Lung (tissue), 12 donors: ENCODE results near the gene MYT1. TPM values are rescaled to one million over a fixed set of nuclear protein-coding genes. Genes with fewer than 3 reads are reported as not detected.

Experiments used
- ATAC-seq: fragments of 200-7000 bp; cut with Tn5 transposase; one replicate; pipeline ENCODE4 v1.9.1; 2020; ENCODE audit warnings: moderate number of reproducible peaks; ENCODE audit not compliant: insufficient read depth, low FRiP score
- DNase-seq, 3 donors: peaks; one replicate each; pipeline ENCODE4 v3.0.0-alpha.2; 2013 to 2017
- H3K27ac ChIP-seq, 2 donors: one replicate each; pipeline ENCODE4 v1.5.1; 2013; ENCODE audit warnings: mild to moderate bottlenecking in 2 of 2, moderate library complexity in 2 of 2, control low read depth in 1 of 2, inconsistent platforms in 1 of 2, low read depth in 1 of 2, low read length in 1 of 2
- H3K27me3 ChIP-seq, 3 donors: one replicate each; pipeline ENCODE4 v1.5.1; 2013; ENCODE audit warnings: low read length in 2 of 3; ENCODE audit not compliant: control insufficient read depth in 3 of 3, insufficient read depth in 3 of 3
- H3K36me3 ChIP-seq, 4 donors: one replicate each; pipeline ENCODE4 v1.5.1; 2013; ENCODE audit warnings: low read length in 4 of 4, mild to moderate bottlenecking in 1 of 4, moderate library complexity in 1 of 4; ENCODE audit not compliant: control insufficient read depth in 4 of 4, insufficient read depth in 4 of 4
- H3K4me1 ChIP-seq, 5 donors: one replicate each; pipeline ENCODE4 v1.5.1; 2013; ENCODE audit warnings: low read length in 5 of 5, mild to moderate bottlenecking in 2 of 5, moderate library complexity in 1 of 5; ENCODE audit not compliant: control insufficient read depth in 5 of 5, insufficient read depth in 5 of 5
- H3K4me3 ChIP-seq: one replicate; pipeline ENCODE4 v1.5.1; 2013; ENCODE audit warnings: mild to moderate bottlenecking, control low read depth, moderate library complexity
- H3K9ac ChIP-seq, 2 donors: one replicate each; pipeline ENCODE4 v1.5.1; 2013; ENCODE audit warnings: low read length in 2 of 2, control low read depth in 1 of 2; ENCODE audit not compliant: insufficient read depth in 1 of 2
- H3K9me3 ChIP-seq, 4 donors: one replicate each; pipeline ENCODE4 v1.5.1; 2013; ENCODE audit warnings: low read length in 3 of 4, mild to moderate bottlenecking in 1 of 4, moderate library complexity in 1 of 4; ENCODE audit not compliant: control insufficient read depth in 4 of 4, insufficient read depth in 3 of 4
- CTCF ChIP-seq: IDR thresholded peaks from 2 replicates; pipeline ENCODE4 v1.5.1; 2012; ENCODE audit warnings: mild to moderate bottlenecking; ENCODE audit errors: control extremely low read depth, extremely low read depth
- WGBS, 2 donors: extraction: QIAGEN DNeasy Blood & Tissue Kit; methylation state at CpG; one replicate each; pipeline ENCODE4 v1.1.7; 2013; 5-methylcytosine and 5-hydroxymethylcytosine counted together
- polyA plus RNA-seq, 2 donors: library from polyadenylated mRNA; stranded (reverse); fragments of 200-250 nt; gene quantifications; one replicate each; pipeline ENCODE4 v1.2.1, GENCODE V29; 2013
- total RNA-seq, 2 donors: library from RNA; depleted of rRNA in 1 of 2; stranded (reverse); fragments of >200 nt in 1 of 2; gene quantifications; one replicate each; pipeline ENCODE4 v1.2.1, GENCODE V29; 2014 to 2021
- donor health status: control.
- donor health status: control.
- donor health status: Bipolar disorder and iron deficiency.
- donor health status: healthy.
- donor health status: DM: yes; HTN: yes; CAD: no.

Gene MYT1
- total and polyA plus RNA-seq, 4 donors = 0.03 to 0.40 (median 0.10) TPM; not detected in 1

DNA sequence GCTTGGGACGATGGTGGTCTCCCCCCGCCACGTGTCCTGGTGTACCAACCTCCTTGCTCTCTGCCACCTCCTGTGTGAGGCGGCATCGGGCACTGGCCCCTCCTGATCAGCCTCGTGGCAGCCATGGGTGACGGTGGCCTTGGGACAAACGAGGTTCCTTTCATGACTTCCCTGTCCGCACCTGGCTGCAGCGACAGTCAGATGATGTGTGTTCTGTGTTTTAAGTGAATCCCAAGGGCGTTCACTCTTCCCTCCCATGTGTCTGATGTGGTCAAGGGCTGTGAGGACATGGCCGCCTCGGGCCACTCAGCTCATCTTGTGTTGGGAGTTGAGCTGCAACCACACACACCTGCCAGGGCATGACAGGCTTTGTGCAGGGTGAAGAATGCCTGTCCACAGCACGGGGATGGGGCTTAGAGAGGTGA, 60.9 kb downstream of the MYT1 start:
- TF ChIP-seq CTCF = no peak

DNA sequence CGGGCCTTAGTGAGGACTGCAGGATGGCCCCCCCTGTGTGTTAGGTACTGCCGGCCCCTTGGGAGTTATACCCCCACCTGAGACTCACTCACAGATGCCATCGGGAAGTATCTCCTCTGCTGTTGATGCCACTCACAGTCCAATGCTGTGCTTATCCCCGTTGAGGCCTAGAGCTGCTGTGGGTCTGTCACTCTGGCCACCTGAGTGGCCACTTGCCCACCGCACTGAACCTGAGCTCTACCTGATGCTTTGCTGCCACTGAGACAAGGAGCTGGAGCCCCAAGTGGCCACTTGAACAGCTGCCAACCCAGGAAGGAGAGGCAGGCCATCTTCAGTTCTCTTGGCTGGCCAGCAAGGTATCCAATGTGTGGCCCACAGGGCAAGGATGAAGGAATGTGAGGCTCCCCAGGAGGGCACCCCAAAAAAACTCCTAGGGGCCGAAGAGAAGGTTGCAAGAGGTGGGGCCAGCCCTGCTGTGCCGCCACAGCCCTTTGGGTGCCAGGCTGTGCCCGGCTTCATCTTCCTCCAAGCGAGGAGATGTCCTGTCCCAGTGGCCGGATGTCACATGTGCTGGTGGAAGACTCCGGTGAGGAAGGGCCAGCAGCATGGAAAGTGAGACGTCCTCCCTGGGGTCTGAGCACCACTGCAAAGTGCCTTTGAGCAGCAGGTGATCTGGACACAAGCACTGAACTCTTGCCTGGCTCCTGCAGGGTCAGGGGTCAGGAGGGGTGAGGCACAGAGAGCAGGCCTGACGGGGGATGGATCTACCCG, 61.8 kb downstream of the MYT1 start:
- no peak overlapping the region for H3K4me3 ChIP-seq
- H3K36me3 ChIP-seq = no peaks in the 10 kb centered on the region
- H3K27ac ChIP-seq = no peak overlapping the region
- no peaks in the 10 kb centered on the region for H3K27me3 ChIP-seq
- ATAC-seq = no peak
- H3K9ac ChIP-seq = no peak overlapping the region
- TF ChIP-seq CTCF = no peak
- no peak for DNase-seq
- 91% methylated on average over 14 of the region's 14 CpGs for WGBS, 2 donors
- peaks cover 2 to 19% (median 9%) of the 10 kb centered on the region in 5 donors for H3K4me1 ChIP-seq
- H3K9me3 ChIP-seq = no peaks in the 10 kb centered on the region

More for the DNA sequence above, 60.9 kb downstream of the MYT1 start:
- H3K4me1 ChIP-seq = peaks cover 2 to 19% (median 9%) of the 10 kb centered on the region in 5 donors
- no peak overlapping the region for H3K9ac ChIP-seq
- no peaks in the 10 kb centered on the region for H3K9me3 ChIP-seq
- no peak for ATAC-seq
- no peaks in the 10 kb centered on the region for H3K27me3 ChIP-seq
- no peak overlapping the region for H3K27ac ChIP-seq
- H3K4me3 ChIP-seq = no peak overlapping the region
- WGBS, 2 donors = 78 to 79% methylated on average over 14 of the region's 14 CpGs
- H3K36me3 ChIP-seq = no peaks in the 10 kb centered on the region
- DNase-seq = no peak

GRCh38 chr20:64226686-64227580, 62.7 kb downstream of the MYT1 start:
- TF ChIP-seq CTCF = no peak
- Histone ChIP-seq H3K36me3 (no peaks in the 10 kb centered on the region), H3K9ac (no peak overlapping the region), H3K27ac (no peak overlapping the region), H3K4me1 (peaks cover 2 to 19% (median 9%) of the 10 kb centered on the region in 5 donors), H3K9me3 (no peaks in the 10 kb centered on the region), H3K4me3 (no peak overlapping the region), H3K27me3 (no peaks in the 10 kb centered on the region)
- 89 to 91% methylated on average over 25 of the region's 25 CpGs for WGBS, 2 donors
- DNase-seq = no peak
- no peak for ATAC-seq
